Upper lobe of left lung (tissue), 4 donors: ENCODE measurements around the gene EXOC3L4.

Experiments used
- EP300 ChIP-seq, 4 donors: sonication (generic); formaldehyde crosslinking; IDR thresholded peaks; one replicate each; pipeline ENCODE4 v1.5.1; 2017; ENCODE audit warnings: antibody characterized with exemption in 4 of 4, control low read depth in 2 of 4
- POLR2A ChIP-seq, 4 donors: fragments of 450-650 bp; IDR thresholded peaks; one replicate each; pipeline ENCODE4 v1.5.1; 2016 to 2017; ENCODE audit warnings: antibody characterized with exemption in 4 of 4, mild to moderate bottlenecking in 2 of 4

GRCh38 chr14:103140316-103141109 is 46.0 kb downstream of the EXOC3L4 start:
- TF ChIP-seq EP300 (IDR thresholded peaks at IDR 0.05) (no peak), POLR2A (IDR thresholded peaks at IDR 0.05) (no peak)
